GM20000 (cell line): Measurements from ENCODE around the gene TMEM186.

Experiments
- DNase-seq: peaks from one replicate; pipeline ENCODE4 v3.0.0; 2012; ENCODE audit warnings: low spot score
- TF ChIP-seq, protein P1 (sequence below): IDR thresholded peaks from 2 replicates; pipeline ENCODE4 v1.5.1; 2012; ENCODE audit warnings: mild to moderate bottlenecking, control low read depth; ENCODE audit errors: extremely low read depth, missing control alignments

TMEM186 gene

GRCh38 chr16:8818504-8819270 lies 21.2 kb upstream of the TMEM186 start:
- TF ChIP-seq, protein P1, sequence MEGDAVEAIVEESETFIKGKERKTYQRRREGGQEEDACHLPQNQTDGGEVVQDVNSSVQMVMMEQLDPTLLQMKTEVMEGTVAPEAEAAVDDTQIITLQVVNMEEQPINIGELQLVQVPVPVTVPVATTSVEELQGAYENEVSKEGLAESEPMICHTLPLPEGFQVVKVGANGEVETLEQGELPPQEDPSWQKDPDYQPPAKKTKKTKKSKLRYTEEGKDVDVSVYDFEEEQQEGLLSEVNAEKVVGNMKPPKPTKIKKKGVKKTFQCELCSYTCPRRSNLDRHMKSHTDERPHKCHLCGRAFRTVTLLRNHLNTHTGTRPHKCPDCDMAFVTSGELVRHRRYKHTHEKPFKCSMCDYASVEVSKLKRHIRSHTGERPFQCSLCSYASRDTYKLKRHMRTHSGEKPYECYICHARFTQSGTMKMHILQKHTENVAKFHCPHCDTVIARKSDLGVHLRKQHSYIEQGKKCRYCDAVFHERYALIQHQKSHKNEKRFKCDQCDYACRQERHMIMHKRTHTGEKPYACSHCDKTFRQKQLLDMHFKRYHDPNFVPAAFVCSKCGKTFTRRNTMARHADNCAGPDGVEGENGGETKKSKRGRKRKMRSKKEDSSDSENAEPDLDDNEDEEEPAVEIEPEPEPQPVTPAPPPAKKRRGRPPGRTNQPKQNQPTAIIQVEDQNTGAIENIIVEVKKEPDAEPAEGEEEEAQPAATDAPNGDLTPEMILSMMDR, result no peak
- peak; percentile 72 for DNase-seq

- no peak for DNase-seq
- TF ChIP-seq, protein P1, result no peak
Observed at GRCh38 chr16:8816967-8817655, 19.7 kb upstream of the TMEM186 start.

GRCh38 chr16:8814095-8814806 lies 16.8 kb upstream of the TMEM186 start:
- DNase-seq, result no peak
- TF ChIP-seq, protein P1, result no peak

DNA sequence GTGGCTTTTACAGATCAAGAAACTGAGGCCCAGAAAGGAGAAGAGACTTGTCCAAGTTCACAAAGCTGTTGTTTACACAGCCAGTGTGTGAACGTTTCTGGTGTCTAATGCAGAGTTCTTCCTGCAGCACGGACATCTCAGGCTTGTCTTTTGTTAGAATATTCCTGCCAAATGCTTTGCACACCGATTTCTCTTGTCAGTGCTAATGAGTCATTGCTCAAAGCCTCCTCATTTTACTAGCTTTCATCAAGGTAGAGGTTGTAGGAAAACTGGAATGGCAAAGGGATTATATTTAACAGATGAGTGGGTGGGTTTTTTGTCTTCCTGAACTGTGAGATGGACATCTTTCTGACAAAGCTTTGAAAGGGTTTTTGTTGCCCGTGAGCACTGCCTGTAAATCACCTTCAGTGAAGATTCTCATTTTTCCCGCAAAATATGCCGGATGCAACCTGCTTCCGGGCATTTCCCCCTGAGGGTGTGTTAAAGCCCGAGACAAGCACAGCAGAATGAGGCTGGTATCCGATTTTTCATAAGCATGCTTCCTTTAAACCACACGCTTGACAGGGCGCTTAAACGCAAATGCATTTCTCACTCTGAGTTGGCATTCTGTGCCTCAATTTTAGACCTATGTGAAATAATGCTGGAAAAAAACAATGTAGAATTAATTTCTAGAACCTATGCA lies 14.9 kb upstream of the TMEM186 start:
- no peak for DNase-seq
- TF ChIP-seq, protein P1, result no peak

DNA sequence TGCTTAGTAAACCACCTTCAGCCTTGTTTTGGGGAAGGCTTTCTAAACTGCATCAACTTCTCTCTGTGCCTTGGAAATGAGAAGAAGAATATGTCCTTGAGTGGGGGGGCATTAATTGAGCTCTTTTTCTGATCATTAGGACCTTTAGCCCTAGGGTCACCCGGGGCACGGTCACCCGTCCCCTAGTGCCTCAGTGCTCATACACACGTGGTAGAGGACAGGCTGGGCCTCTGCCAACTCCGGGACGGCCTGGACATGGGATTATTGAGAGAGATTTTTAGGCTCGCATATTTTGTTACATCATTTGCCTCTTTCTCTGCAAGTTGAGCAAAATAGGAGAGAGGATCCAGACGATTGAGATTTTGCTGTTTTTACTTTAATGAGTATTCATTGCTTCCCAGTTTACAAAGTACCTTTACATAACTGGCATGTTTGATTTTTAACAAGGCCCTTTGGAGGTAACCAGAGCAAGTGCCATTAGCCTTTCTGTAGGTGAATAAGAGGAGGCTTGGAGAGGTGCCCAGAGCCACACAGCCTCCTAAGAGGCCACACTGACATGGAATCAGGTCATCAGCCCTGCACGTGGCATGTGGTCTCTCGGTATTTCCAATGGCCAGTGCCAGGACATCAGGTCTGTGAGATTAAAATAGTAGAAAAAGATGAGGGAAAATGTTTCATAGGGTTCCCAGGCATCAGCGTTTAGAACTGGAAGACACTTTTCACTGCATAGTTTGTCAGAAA lies 11.3 kb upstream of the TMEM186 start:
- TF ChIP-seq, protein P1, result no peak
- no peak for DNase-seq

- no peak for DNase-seq
- TF ChIP-seq, protein P1, result no peak
Observed at GRCh38 chr16:8808009-8808408, 10.6 kb upstream of the TMEM186 start.
